K562 (cell line): ENCODE measurements around the gene OXSR1. TPM values are rescaled to one million over a fixed set of nuclear protein-coding genes. Genes with fewer than 3 reads are reported as not detected.

Experiments
- ATAC-seq: fragments of 200-7000 bp; cut with Tn5 transposase; 3 replicates; pipeline ENCODE4 v1.9.1; 2020; ENCODE audit warnings: moderate library complexity
- BruUV-seq: library from RNA; stranded (reverse); fragments of 400-500 nt; replicated peaks from 2 replicates; lab custom pipeline; 2021; lab: Mats Ljungman, UMichigan
- CTCF ChIA-PET: fragments of 300-600 bp; formaldehyde crosslinking; extraction: SDS; loops from one replicate; lab custom pipeline; 2021; ENCODE audit warnings: low intra/inter-chr PET ratio; lab: Yijun Ruan, JAX
- POLR2A ChIA-PET: fragments of 300-600, 350-650 bp; sonication (Branson Sonifier 250); formaldehyde crosslinking; extraction: SDS; loops from one replicate; lab custom pipeline; 2021; ENCODE audit warnings: antibody characterized with exemption, inconsistent platforms; lab: Yijun Ruan, JAX
- DNase-seq, 4 experiments: peaks; one replicate each; pipeline versions ENCODE4 v3.0.0 to v3.0.0-alpha.2; 2011 to 2018; ENCODE audit warnings: low spot score in 3 of 4, mixed read lengths in 3 of 4; ENCODE audit errors: extremely low read depth in 1 of 4
- FAIRE-seq: peaks from 2 replicates; lab custom pipeline; 2011; peaks lifted over from hg19 to GRCh38; lab: Jason Lieb, UNC
- H2AFZ ChIP-seq: 2 replicates; pipeline ENCODE4 v1.6.0; 2011; ENCODE audit warnings: low read depth, low read length, control low read depth, inconsistent platforms
- H3K27ac ChIP-seq: fragments of 200-600 bp; 3 replicates; pipeline ENCODE4 v1.8.0; 2011; ENCODE audit warnings: low read depth, mild to moderate bottlenecking, control low read depth, inconsistent platforms, low read length, moderate library complexity, mixed read lengths; ENCODE audit errors: extremely low read depth
- H3K27me3 ChIP-seq, 2 experiments: fragments of 300-600 bp in 1 of 2; 2 replicates in 1 of 2; 3 replicates in 1 of 2; pipeline versions ENCODE4 v1.6.0 to v1.8.0; 2011; ENCODE audit warnings: inconsistent platforms in 2 of 2, low read length in 2 of 2, mild to moderate bottlenecking in 1 of 2, mixed read lengths in 1 of 2, moderate library complexity in 1 of 2; ENCODE audit not compliant: control insufficient read depth in 2 of 2, insufficient read depth in 2 of 2
- H3K36me3 ChIP-seq: fragments of 300-600 bp; 3 replicates; pipeline ENCODE4 v1.8.0; 2011; ENCODE audit warnings: mild to moderate bottlenecking, low read length, inconsistent platforms; ENCODE audit not compliant: control insufficient read depth, insufficient read depth
- H3K4me1 ChIP-seq, 2 experiments: fragments of 200-600 bp in 1 of 2; replicated peaks in 1 of 2; 2 replicates in 1 of 2; 3 replicates in 1 of 2; pipeline versions ENCODE4 v1.5.1 to v1.8.0; 2011; ENCODE audit warnings: inconsistent platforms in 2 of 2, low read length in 2 of 2, mild to moderate bottlenecking in 1 of 2, mixed read lengths in 1 of 2, moderate library complexity in 1 of 2; ENCODE audit not compliant: control insufficient read depth in 2 of 2, insufficient read depth in 2 of 2
- H3K4me2 ChIP-seq: 2 replicates; pipeline ENCODE4 v1.6.1; 2011; ENCODE audit warnings: low read length, control low read depth, inconsistent platforms, mixed read lengths; ENCODE audit not compliant: insufficient read depth
- H3K4me3 ChIP-seq: fragments of 200-600 bp; sonication (generic), shearing (Covaris generic); 2 replicates; pipeline ENCODE4 v1.5.1; 2016; ENCODE audit warnings: control low read depth, inconsistent platforms
- H3K79me2 ChIP-seq: fragments of 200-600 bp; 3 replicates; pipeline ENCODE4 v1.8.0; 2011; ENCODE audit warnings: low read length, inconsistent platforms; ENCODE audit not compliant: control insufficient read depth, insufficient read depth
- H3K9ac ChIP-seq, 2 experiments: 2 replicates each; pipeline versions ENCODE4 v1.6.0 to v1.6.1; 2011; ENCODE audit warnings: low read depth in 2 of 2, low read length in 2 of 2, control low read depth in 1 of 2, inconsistent platforms in 1 of 2, mild to moderate bottlenecking in 1 of 2, mixed read lengths in 1 of 2; ENCODE audit not compliant: insufficient read depth in 1 of 2
- H3K9me1 ChIP-seq: one replicate; pipeline ENCODE4 v1.6.0; 2011; ENCODE audit warnings: inconsistent platforms, mild to moderate bottlenecking, low read length, moderate library complexity; ENCODE audit not compliant: control insufficient read depth, insufficient read depth
- H3K9me3 ChIP-seq: replicated peaks from 2 replicates; pipeline ENCODE4 v1.5.1; 2011; ENCODE audit warnings: low read depth, low read length, inconsistent platforms; ENCODE audit not compliant: control insufficient read depth, insufficient read depth
- H4K20me1 ChIP-seq: replicated peaks from 2 replicates; pipeline ENCODE4 v1.6.1; 2011; ENCODE audit warnings: low read length, inconsistent platforms, mixed read lengths; ENCODE audit not compliant: control insufficient read depth, insufficient read depth
- HINFP ChIP-seq: fragments of 450-650 bp; conservative IDR thresholded peaks from 2 replicates; pipeline ENCODE4 v1.6.1; 2016; ENCODE audit warnings: missing genetic modification characterization, low read depth, mild to moderate bottlenecking, control low read depth, missing compliant biosample characterization
- ZBTB5 ChIP-seq: fragments of 450-650 bp; IDR thresholded peaks from 2 replicates; pipeline ENCODE4 v1.6.1; 2017; ENCODE audit warnings: antibody characterized with exemption
- WGBS: fragments of 100-300 bp; shearing (Covaris generic); methylation state at CpG from one replicate; pipeline ENCODE4 v1.1.6; 2016; ENCODE audit warnings: low coverage, mixed read lengths; ENCODE audit not compliant: insufficient coverage; ENCODE audit errors: missing lambda C conversion rate; 5-methylcytosine and 5-hydroxymethylcytosine counted together
- in situ Hi-C: fragments of 300-500 bp; cut with MboI; formaldehyde crosslinking; loops from 4 replicates; pipeline ENCODE4 v1.15.0; 2018; ENCODE audit warnings: inconsistent platforms, mixed read lengths
- intact Hi-C: fragments of 100-400 bp; cut with micrococcal nuclease; formaldehyde crosslinking; loops from 2 replicates; pipeline ENCODE4 v1.14.2; 2022
- polyA plus RNA-seq, 8 experiments: library from polyadenylated mRNA; depleted of rRNA in 4 of 8; stranded (reverse) in 5 of 8; unstranded in 3 of 8; fragments of >200 nt; fragmentation: Nextera tagmentation in 2 of 8; fragmentation: Illumina TruSeq in 1 of 8; extraction: Ambion mirVana in 2 of 8; extraction: Trizol in 1 of 8; gene quantifications; 2 replicates each; pipeline versions ENCODE4 v1.2.1 to v1.2.3, GENCODE V29; 2011 to 2014; ENCODE audit warnings: inconsistent platforms in 1 of 8, missing spikeins in 1 of 8
- total RNA-seq, 7 experiments: library from RNA; depleted of rRNA in 6 of 7; stranded (reverse); fragments of >200 nt in 6 of 7; fragmentation: Illumina TruSeq in 2 of 7; extraction: Trizol in 2 of 7; gene quantifications; 2 replicates each; pipeline versions ENCODE4 v1.2.1 to v1.2.3, GENCODE V29; 2011 to 2021; ENCODE audit warnings: low replicate concordance in 1 of 7
- TF ChIP-seq, protein P1 (sequence below), 2 experiments: IDR thresholded peaks; 2 replicates each; pipeline ENCODE4 v1.6.1; 2011; ENCODE audit warnings: borderline replicate concordance in 1 of 2, control low read depth in 1 of 2, low read depth in 1 of 2, low read length in 1 of 2, mild to moderate bottlenecking in 1 of 2, mixed read lengths in 1 of 2, moderate library complexity in 1 of 2; ENCODE audit not compliant: insufficient read depth in 1 of 2, insufficient read length in 1 of 2, poor library complexity in 1 of 2, severe bottlenecking in 1 of 2; ENCODE audit errors: extremely low read depth in 1 of 2
- TF ChIP-seq, protein P2 (sequence below), 2 experiments: fragments of 450-650 bp; formaldehyde crosslinking in 1 of 2; IDR thresholded peaks; 2 replicates each; pipeline versions ENCODE4 v1.4.0 to v1.6.1; 2014 to 2020; ENCODE audit warnings: mild to moderate bottlenecking in 2 of 2, borderline replicate concordance in 1 of 2, low read depth in 1 of 2

The OXSR1 gene
- total and polyA plus RNA-seq, 9 of the 15 experiments (the other 6 are each of a cell fraction or from before 2014, with no cell fraction given): 15.7 to 87.6 (median 48.7) TPM

GRCh38 chr3:38164643-38164951, 740 bp upstream of the OXSR1 start (continued):
- TF ChIP-seq, protein P1, sequence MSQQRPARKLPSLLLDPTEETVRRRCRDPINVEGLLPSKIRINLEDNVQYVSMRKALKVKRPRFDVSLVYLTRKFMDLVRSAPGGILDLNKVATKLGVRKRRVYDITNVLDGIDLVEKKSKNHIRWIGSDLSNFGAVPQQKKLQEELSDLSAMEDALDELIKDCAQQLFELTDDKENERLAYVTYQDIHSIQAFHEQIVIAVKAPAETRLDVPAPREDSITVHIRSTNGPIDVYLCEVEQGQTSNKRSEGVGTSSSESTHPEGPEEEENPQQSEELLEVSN (IDR thresholded peaks at IDR 0.05; ENCODE audit: borderline replicate concordance in 1 of 2, extremely low read depth in 1 of 2, insufficient read depth in 1 of 2, insufficient read length in 1 of 2, low read depth in 1 of 2, low read length in 1 of 2, poor library complexity in 1 of 2, severe bottlenecking in 1 of 2): no peak

DNA sequence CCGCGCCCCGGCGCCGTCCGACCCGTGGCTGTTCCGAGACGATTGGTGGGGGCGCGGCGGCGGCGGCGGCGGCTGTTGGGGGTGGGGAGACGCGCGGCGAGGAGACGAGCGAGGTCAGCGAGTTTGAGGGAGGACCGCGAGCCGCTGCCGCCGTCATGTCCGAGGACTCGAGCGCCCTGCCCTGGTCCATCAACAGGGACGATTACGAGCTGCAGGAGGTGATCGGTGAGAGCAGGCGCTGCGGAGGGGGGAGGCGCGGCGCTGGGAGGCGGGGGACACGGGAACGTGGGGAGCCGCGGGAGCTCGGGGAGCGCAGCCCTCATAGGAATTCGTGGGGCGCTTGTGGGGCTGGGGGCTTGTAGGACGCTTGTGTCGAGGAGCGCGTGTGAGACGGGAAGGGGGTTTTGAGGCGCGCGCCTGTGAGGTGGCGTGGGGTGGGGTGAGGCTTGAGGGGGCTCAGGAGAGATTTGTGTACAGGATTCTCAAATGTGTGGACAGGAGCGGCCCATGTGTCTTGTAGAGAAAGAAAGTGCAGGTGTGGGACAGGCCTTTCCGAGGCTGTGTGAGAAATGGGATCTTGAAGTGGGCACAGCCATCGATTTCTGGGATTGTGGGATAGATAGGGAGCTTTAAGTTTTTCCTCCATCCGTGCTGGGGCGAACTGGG, 518 bp downstream of the OXSR1 start:
- BruUV-seq: no TSS peak
- FAIRE-seq: no peak
- H2AFZ ChIP-seq: peak overlapping the region; percentile 98
- no peak for TF ChIP-seq HINFP (tag)
- TF ChIP-seq, protein P2, sequence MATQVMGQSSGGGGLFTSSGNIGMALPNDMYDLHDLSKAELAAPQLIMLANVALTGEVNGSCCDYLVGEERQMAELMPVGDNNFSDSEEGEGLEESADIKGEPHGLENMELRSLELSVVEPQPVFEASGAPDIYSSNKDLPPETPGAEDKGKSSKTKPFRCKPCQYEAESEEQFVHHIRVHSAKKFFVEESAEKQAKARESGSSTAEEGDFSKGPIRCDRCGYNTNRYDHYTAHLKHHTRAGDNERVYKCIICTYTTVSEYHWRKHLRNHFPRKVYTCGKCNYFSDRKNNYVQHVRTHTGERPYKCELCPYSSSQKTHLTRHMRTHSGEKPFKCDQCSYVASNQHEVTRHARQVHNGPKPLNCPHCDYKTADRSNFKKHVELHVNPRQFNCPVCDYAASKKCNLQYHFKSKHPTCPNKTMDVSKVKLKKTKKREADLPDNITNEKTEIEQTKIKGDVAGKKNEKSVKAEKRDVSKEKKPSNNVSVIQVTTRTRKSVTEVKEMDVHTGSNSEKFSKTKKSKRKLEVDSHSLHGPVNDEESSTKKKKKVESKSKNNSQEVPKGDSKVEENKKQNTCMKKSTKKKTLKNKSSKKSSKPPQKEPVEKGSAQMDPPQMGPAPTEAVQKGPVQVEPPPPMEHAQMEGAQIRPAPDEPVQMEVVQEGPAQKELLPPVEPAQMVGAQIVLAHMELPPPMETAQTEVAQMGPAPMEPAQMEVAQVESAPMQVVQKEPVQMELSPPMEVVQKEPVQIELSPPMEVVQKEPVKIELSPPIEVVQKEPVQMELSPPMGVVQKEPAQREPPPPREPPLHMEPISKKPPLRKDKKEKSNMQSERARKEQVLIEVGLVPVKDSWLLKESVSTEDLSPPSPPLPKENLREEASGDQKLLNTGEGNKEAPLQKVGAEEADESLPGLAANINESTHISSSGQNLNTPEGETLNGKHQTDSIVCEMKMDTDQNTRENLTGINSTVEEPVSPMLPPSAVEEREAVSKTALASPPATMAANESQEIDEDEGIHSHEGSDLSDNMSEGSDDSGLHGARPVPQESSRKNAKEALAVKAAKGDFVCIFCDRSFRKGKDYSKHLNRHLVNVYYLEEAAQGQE (IDR thresholded peaks at IDR 0.05; ENCODE audit: borderline replicate concordance): 0 out of 2 replicates have a peak, but pooled peaks have one; percentile 9
- TF ChIP-seq, protein P2 (CRISPR knock-in tag; IDR thresholded peaks at IDR 0.05; ENCODE audit: low read depth): no peak
- no peak for TF ChIP-seq ZBTB5

More for the DNA sequence above, 518 bp downstream of the OXSR1 start:
- peak; percentile 60 for ATAC-seq
- DNase-seq: peak in 2 of 4 experiments; percentile 74 to 77
- H3K9me3 ChIP-seq: no peaks in the 10 kb centered on the region
- peaks cover 55% of the 10 kb centered on the region for H3K79me2 ChIP-seq
- peak overlapping the region; percentile 98 for H3K27ac ChIP-seq
- peak overlapping the region; percentile 91 for H3K4me3 ChIP-seq
- H3K4me1 ChIP-seq: peaks cover 22 to 35% of the 10 kb centered on the region in 2 experiments
- 1% methylated on average over 38 of the region's 62 CpGs for WGBS
- intact Hi-C loops: loop anchor here (1.0 kb wide), 1 partner anchor 29 kb away; the partner anchor contains the start of gene ACAA1
- H3K36me3 ChIP-seq: peaks cover 21% of the 10 kb centered on the region
- ChIA-PET CTCF (interaction anchor here (0.7 kb wide), 1 partner anchor 982 kb away, joined by 4 read pairs; no protein-coding TSS in a partner anchor), POLR2A (interaction anchor here (0.6 to 5.4 kb wide), 22 partner anchors 8 to 575 kb away, joined by 3 to 55 read pairs (median 4); partner anchors contain the start of genes ACAA1 and MYD88)
- peaks cover 2% of the 10 kb centered on the region for H3K9me1 ChIP-seq
- in situ Hi-C loops: no loop called here
- peak overlapping the region; percentile 91 to 94 for H3K9ac ChIP-seq
- H3K4me2 ChIP-seq: peak overlapping the region; percentile 89
- peaks cover 14% of the 10 kb centered on the region for H4K20me1 ChIP-seq
- H3K27me3 ChIP-seq: no peaks in the 10 kb centered on the region
